Esophagus squamous epithelium (tissue), 4 donors: Measurements from ENCODE around the gene ARMC9.

ENCODE experiments used
- POLR2A ChIP-seq, 4 donors: fragments of 450-650 bp; IDR thresholded peaks; one replicate each; pipeline ENCODE4 v1.6.1; 2017; ENCODE audit warnings: antibody characterized with exemption in 4 of 4, mild to moderate bottlenecking in 4 of 4, moderate library complexity in 3 of 4
- TF ChIP-seq, protein P1 (sequence below), 6 experiments: fragments of 450-650 bp in 4 of 6; fragments of 200-600 bp in 2 of 6; sonication (generic) in 2 of 6; IDR thresholded peaks; one replicate each; pipeline ENCODE4 v1.5.1; 2016 to 2019; ENCODE audit warnings: antibody characterized with exemption in 6 of 6, mild to moderate bottlenecking in 4 of 6, moderate library complexity in 4 of 6

- TF ChIP-seq, protein P1, sequence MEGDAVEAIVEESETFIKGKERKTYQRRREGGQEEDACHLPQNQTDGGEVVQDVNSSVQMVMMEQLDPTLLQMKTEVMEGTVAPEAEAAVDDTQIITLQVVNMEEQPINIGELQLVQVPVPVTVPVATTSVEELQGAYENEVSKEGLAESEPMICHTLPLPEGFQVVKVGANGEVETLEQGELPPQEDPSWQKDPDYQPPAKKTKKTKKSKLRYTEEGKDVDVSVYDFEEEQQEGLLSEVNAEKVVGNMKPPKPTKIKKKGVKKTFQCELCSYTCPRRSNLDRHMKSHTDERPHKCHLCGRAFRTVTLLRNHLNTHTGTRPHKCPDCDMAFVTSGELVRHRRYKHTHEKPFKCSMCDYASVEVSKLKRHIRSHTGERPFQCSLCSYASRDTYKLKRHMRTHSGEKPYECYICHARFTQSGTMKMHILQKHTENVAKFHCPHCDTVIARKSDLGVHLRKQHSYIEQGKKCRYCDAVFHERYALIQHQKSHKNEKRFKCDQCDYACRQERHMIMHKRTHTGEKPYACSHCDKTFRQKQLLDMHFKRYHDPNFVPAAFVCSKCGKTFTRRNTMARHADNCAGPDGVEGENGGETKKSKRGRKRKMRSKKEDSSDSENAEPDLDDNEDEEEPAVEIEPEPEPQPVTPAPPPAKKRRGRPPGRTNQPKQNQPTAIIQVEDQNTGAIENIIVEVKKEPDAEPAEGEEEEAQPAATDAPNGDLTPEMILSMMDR (IDR thresholded peaks at IDR 0.05), result no peak
- no peak for TF ChIP-seq POLR2A (IDR thresholded peaks at IDR 0.05)
These were observed 172.0 kb downstream of the ARMC9 start for GRCh38 chr2:231370429-231370748.
